Activated naive CD8-positive, alpha-beta T cell treated with anti-CD3 and anti-CD28 coated beads, Interleukin-2, amount 10 ng/mL, durations not matched to agents 7 days and 5 days (primary cell): ENCODE measurements around the gene CCL20. TPM values are rescaled to one million over a fixed set of nuclear protein-coding genes. Genes with fewer than 3 reads are reported as not detected.

Experiments used
- ATAC-seq: fragments of 150-1000 bp; cut with Tn5 transposase; one replicate; pipeline ENCODE4 v1.10.0; 2021; ENCODE audit warnings: low read depth, moderate library complexity
- POLR2A ChIA-PET: fragments of 350-600 bp; sonication (Branson Sonifier 250); formaldehyde crosslinking; loops from one replicate; lab custom pipeline; 2021; ENCODE audit warnings: antibody characterized with exemption; lab: Charles Lee
- DNase-seq: peaks from one replicate; pipeline ENCODE4 v3.0.0; 2021
- H3K27ac Mint-ChIP-seq: one replicate; pipeline ENCODE4 v1.8.0; 2022; ENCODE audit warnings: mild to moderate bottlenecking, mixed read lengths
- H3K27me3 Mint-ChIP-seq: one replicate; pipeline ENCODE4 v1.8.0; 2022; ENCODE audit warnings: mild to moderate bottlenecking, moderate library complexity, mixed read lengths
- H3K36me3 Mint-ChIP-seq: one replicate; pipeline ENCODE4 v1.8.0; 2021; ENCODE audit warnings: mild to moderate bottlenecking, mixed read lengths
- H3K4me1 Mint-ChIP-seq: one replicate; pipeline ENCODE4 v1.8.0; 2021; ENCODE audit warnings: mixed read lengths
- H3K4me3 Mint-ChIP-seq: one replicate; pipeline ENCODE4 v1.8.0; 2022; ENCODE audit warnings: mild to moderate bottlenecking, moderate library complexity, mixed read lengths
- H3K9me3 Mint-ChIP-seq: one replicate; pipeline ENCODE4 v1.8.0; 2021; ENCODE audit warnings: mixed read lengths
- total RNA-seq, 2 experiments: library from RNA; stranded (reverse); gene quantifications; one replicate each; pipeline ENCODE4 v1.2.3, GENCODE V29; 2021

Gene CCL20
- not detected for total RNA-seq

- POLR2A ChIA-PET, result no interaction called here
- DNase-seq (no peak), ATAC-seq (no peak)
- Mint-ChIP-seq H3K36me3 (no peaks in the 10 kb centered on the region), H3K27ac (no peak within 1 kb of the TSS), H3K4me1 (peaks cover 2% of the 10 kb centered on the region), H3K4me3 (no peak within 1 kb of the TSS), H3K27me3 (peaks cover 10% of the 10 kb centered on the region), H3K9me3 (no peaks in the 10 kb centered on the region)
Measured at GRCh38 chr2:227813562-227814353, at the start of gene CCL20. TSS of gene CCL20 (plus strand) at chr2:227813842. CDS start at chr2:227813912, 70 bp downstream.

GRCh38 chr2:227765788-227766372 is 47.8 kb upstream of the CCL20 start:
- POLR2A ChIA-PET, result no interaction called here
- DNase-seq, result no peak
- no peak overlapping the region for H3K27ac Mint-ChIP-seq
- peaks cover 2% of the 10 kb centered on the region for H3K4me1 Mint-ChIP-seq
- ATAC-seq, result no peak
- H3K4me3 Mint-ChIP-seq, result no peak overlapping the region
- H3K9me3 Mint-ChIP-seq, result no peaks in the 10 kb centered on the region
- peaks cover 4% of the 10 kb centered on the region for H3K27me3 Mint-ChIP-seq
- no peaks in the 10 kb centered on the region for H3K36me3 Mint-ChIP-seq

GRCh38 chr2:227766373-227766883 is 47.2 kb upstream of the CCL20 start:
- peaks cover 4% of the 10 kb centered on the region for H3K27me3 Mint-ChIP-seq
- H3K9me3 Mint-ChIP-seq, result no peaks in the 10 kb centered on the region
- H3K4me1 Mint-ChIP-seq, result peaks cover 2% of the 10 kb centered on the region
- H3K4me3 Mint-ChIP-seq, result no peak overlapping the region
- peak; percentile 60 for DNase-seq
- no peaks in the 10 kb centered on the region for H3K36me3 Mint-ChIP-seq
- ATAC-seq, result peak; percentile 82
- no peak overlapping the region for H3K27ac Mint-ChIP-seq
- POLR2A ChIA-PET, result no interaction called here

GRCh38 chr2:227767830-227768229 is 45.8 kb upstream of the CCL20 start:
- H3K27me3 Mint-ChIP-seq, result peaks cover 4% of the 10 kb centered on the region
- H3K4me1 Mint-ChIP-seq, result peaks cover 2% of the 10 kb centered on the region
- no peak for ATAC-seq
- H3K9me3 Mint-ChIP-seq, result no peaks in the 10 kb centered on the region
- H3K27ac Mint-ChIP-seq, result no peak overlapping the region
- no peak overlapping the region for H3K4me3 Mint-ChIP-seq
- no peaks in the 10 kb centered on the region for H3K36me3 Mint-ChIP-seq
- DNase-seq, result no peak
- POLR2A ChIA-PET, result no interaction called here

- DNase-seq, result no peak
- ATAC-seq, result no peak
- Mint-ChIP-seq H3K9me3 (no peaks in the 10 kb centered on the region), H3K27ac (no peak overlapping the region), H3K36me3 (no peaks in the 10 kb centered on the region), H3K27me3 (no peaks in the 10 kb centered on the region), H3K4me1 (peaks cover 4% of the 10 kb centered on the region), H3K4me3 (no peak overlapping the region)
- POLR2A ChIA-PET, result no interaction called here
Measured at GRCh38 chr2:227772197-227772661, 41.4 kb upstream of the CCL20 start.

- Mint-ChIP-seq H3K4me1 (peaks cover 4% of the 10 kb centered on the region), H3K4me3 (no peak overlapping the region), H3K27me3 (no peaks in the 10 kb centered on the region), H3K36me3 (no peaks in the 10 kb centered on the region), H3K27ac (no peak overlapping the region), H3K9me3 (no peaks in the 10 kb centered on the region)
- ATAC-seq (no peak), DNase-seq (no peak)
- POLR2A ChIA-PET, result no interaction called here
Measured at GRCh38 chr2:227772932-227773331, 40.7 kb upstream of the CCL20 start.

- peaks cover 4% of the 10 kb centered on the region for H3K4me1 Mint-ChIP-seq
- no peaks in the 10 kb centered on the region for H3K27me3 Mint-ChIP-seq
- H3K27ac Mint-ChIP-seq, result no peak overlapping the region
- H3K9me3 Mint-ChIP-seq, result no peaks in the 10 kb centered on the region
- no peak overlapping the region for H3K4me3 Mint-ChIP-seq
- POLR2A ChIA-PET, result no interaction called here
- DNase-seq, result no peak
- ATAC-seq, result no peak
- no peaks in the 10 kb centered on the region for H3K36me3 Mint-ChIP-seq
Measured at GRCh38 chr2:227774011-227774624, 39.5 kb upstream of the CCL20 start.

- H3K4me3 Mint-ChIP-seq, result no peak overlapping the region
- H3K9me3 Mint-ChIP-seq, result no peaks in the 10 kb centered on the region
- H3K36me3 Mint-ChIP-seq, result no peaks in the 10 kb centered on the region
- H3K27ac Mint-ChIP-seq, result no peak overlapping the region
- ATAC-seq (no peak), DNase-seq (no peak)
- peaks cover 4% of the 10 kb centered on the region for H3K4me1 Mint-ChIP-seq
- POLR2A ChIA-PET, result no interaction called here
- H3K27me3 Mint-ChIP-seq, result no peaks in the 10 kb centered on the region
Measured at GRCh38 chr2:227774895-227775842, 38.5 kb upstream of the CCL20 start.

GRCh38 chr2:227780981-227781615 is 32.5 kb upstream of the CCL20 start:
- H3K27ac Mint-ChIP-seq, result no peak overlapping the region
- H3K4me1 Mint-ChIP-seq, result peaks cover 14% of the 10 kb centered on the region
- ATAC-seq (no peak), DNase-seq (no peak)
- H3K9me3 Mint-ChIP-seq, result no peaks in the 10 kb centered on the region
- H3K4me3 Mint-ChIP-seq, result no peak overlapping the region
- POLR2A ChIA-PET, result interaction anchor here (0.7 kb wide), 1 partner anchor 81 kb away, joined by 4 read pairs; no protein-coding TSS in a partner anchor
- H3K36me3 Mint-ChIP-seq, result peaks cover 1% of the 10 kb centered on the region
- peaks cover 6% of the 10 kb centered on the region for H3K27me3 Mint-ChIP-seq

- POLR2A ChIA-PET, result no interaction called here
Measured at GRCh38 chr2:227781841-227782240, 31.8 kb upstream of the CCL20 start.

GRCh38 chr2:227782804-227783203 is 30.8 kb upstream of the CCL20 start:
- ATAC-seq (no peak), DNase-seq (no peak)
- peak overlapping the region; percentile 90 for H3K27ac Mint-ChIP-seq
- H3K27me3 Mint-ChIP-seq, result peaks cover 11% of the 10 kb centered on the region
- H3K9me3 Mint-ChIP-seq, result no peaks in the 10 kb centered on the region
- POLR2A ChIA-PET, result no interaction called here
- peaks cover 1% of the 10 kb centered on the region for H3K36me3 Mint-ChIP-seq
- peak overlapping the region; percentile 82 for H3K4me3 Mint-ChIP-seq
- peaks cover 14% of the 10 kb centered on the region for H3K4me1 Mint-ChIP-seq

More at GRCh38 chr2:227781841-227782240, 31.8 kb upstream of the CCL20 start:
- no peaks in the 10 kb centered on the region for H3K9me3 Mint-ChIP-seq
- peaks cover 8% of the 10 kb centered on the region for H3K27me3 Mint-ChIP-seq
- peaks cover 14% of the 10 kb centered on the region for H3K4me1 Mint-ChIP-seq
- no peak for ATAC-seq
- no peak for DNase-seq
- no peak overlapping the region for H3K27ac Mint-ChIP-seq
- no peak overlapping the region for H3K4me3 Mint-ChIP-seq
- H3K36me3 Mint-ChIP-seq, result peaks cover 1% of the 10 kb centered on the region

GRCh38 chr2:227783404-227784138 is 30.1 kb upstream of the CCL20 start:
- peaks cover 14% of the 10 kb centered on the region for H3K27me3 Mint-ChIP-seq
- POLR2A ChIA-PET, result interaction anchor here (0.6 kb wide), 1 partner anchor 319 kb away, joined by 5 read pairs; no protein-coding TSS in a partner anchor
- H3K4me3 Mint-ChIP-seq, result peak overlapping the region; percentile 82
- H3K27ac Mint-ChIP-seq, result peak overlapping the region; percentile 90
- DNase-seq, result no peak
- ATAC-seq, result peak; percentile 95
- peaks cover 1% of the 10 kb centered on the region for H3K36me3 Mint-ChIP-seq
- H3K9me3 Mint-ChIP-seq, result no peaks in the 10 kb centered on the region
- H3K4me1 Mint-ChIP-seq, result peaks cover 14% of the 10 kb centered on the region
